Skeletal muscle satellite cell (primary cell): Measurements from ENCODE around the gene CNPPD1. TPM values are rescaled to one million over a fixed set of nuclear protein-coding genes. Genes with fewer than 3 reads are reported as not detected.

ENCODE experiments used
- H3K27me3 ChIP-seq: 2 replicates; pipeline ENCODE4 v1.7.0; 2013; ENCODE audit warnings: low read length; ENCODE audit not compliant: control insufficient read depth, insufficient read depth
- H3K36me3 ChIP-seq: 2 replicates; pipeline ENCODE4 v1.7.0; 2013; ENCODE audit warnings: mild to moderate bottlenecking, control low read depth, low read length; ENCODE audit not compliant: insufficient read depth
- H3K4me1 ChIP-seq: 2 replicates; pipeline ENCODE4 v1.7.0; 2013; ENCODE audit warnings: low read length; ENCODE audit not compliant: control insufficient read depth, insufficient read depth
- H3K4me2 ChIP-seq: 2 replicates; pipeline ENCODE4 v1.7.0; 2013; ENCODE audit warnings: mild to moderate bottlenecking, low read length
- H3K4me3 ChIP-seq: 2 replicates; pipeline ENCODE4 v1.7.0; 2013; ENCODE audit warnings: low read length
- H3K9ac ChIP-seq: 2 replicates; pipeline ENCODE4 v1.7.0; 2013; ENCODE audit warnings: mild to moderate bottlenecking, low read depth, low read length, moderate library complexity
- H3K9me3 ChIP-seq: replicated peaks from 2 replicates; pipeline ENCODE4 v1.7.0; 2013; ENCODE audit warnings: mild to moderate bottlenecking, control low read depth, low read length
- total RNA-seq: library from RNA; depleted of rRNA; stranded (reverse); fragments of >200 nt; gene quantifications from 2 replicates; pipeline ENCODE4 v1.2.3, GENCODE V29; 2012; rRNA removed

The CNPPD1 gene
- total RNA-seq, result 15.0 and 18.1 TPM in 2 replicates

GRCh38 chr2:219176818-219177551, at the start of gene CNPPD1:
TSS of gene CNPPD1 (minus strand) at chr2:219176925. CDS start at chr2:219176828, 97 bp downstream.
- Histone ChIP-seq H3K4me3 (peak within 1 kb of the TSS; percentile 81), H3K9me3 (no peaks in the 10 kb centered on the region), H3K4me2 (peak within 1 kb of the TSS; percentile 89), H3K27me3 (no peaks in the 10 kb centered on the region), H3K36me3 (peaks cover 46% of the 10 kb centered on the region), H3K4me1 (peaks cover 22% of the 10 kb centered on the region), H3K9ac (peak within 1 kb of the TSS; percentile 88)

GRCh38 chr2:219225350-219225749, 48.6 kb upstream of the CNPPD1 start:
- Histone ChIP-seq H3K9ac (no peak overlapping the region), H3K4me2 (no peak overlapping the region), H3K27me3 (no peaks in the 10 kb centered on the region), H3K9me3 (no peaks in the 10 kb centered on the region), H3K36me3 (peaks cover 58% of the 10 kb centered on the region), H3K4me1 (peaks cover 14% of the 10 kb centered on the region), H3K4me3 (no peak overlapping the region)

GRCh38 chr2:219223831-219224610, 47.3 kb upstream of the CNPPD1 start:
- Histone ChIP-seq H3K9me3 (no peaks in the 10 kb centered on the region), H3K4me2 (no peak overlapping the region), H3K4me1 (peaks cover 20% of the 10 kb centered on the region), H3K9ac (no peak overlapping the region), H3K27me3 (no peaks in the 10 kb centered on the region), H3K36me3 (peaks cover 65% of the 10 kb centered on the region), H3K4me3 (no peak overlapping the region)

GRCh38 chr2:219221957-219222518, 45.3 kb upstream of the CNPPD1 start:
- H3K4me3 ChIP-seq, result no peak overlapping the region
- H3K4me2 ChIP-seq, result no peak overlapping the region
- H3K9ac ChIP-seq, result no peak overlapping the region
- H3K9me3 ChIP-seq, result no peaks in the 10 kb centered on the region
- peaks cover 65% of the 10 kb centered on the region for H3K36me3 ChIP-seq
- H3K27me3 ChIP-seq, result no peaks in the 10 kb centered on the region
- peaks cover 25% of the 10 kb centered on the region for H3K4me1 ChIP-seq

- no peaks in the 10 kb centered on the region for H3K27me3 ChIP-seq
- no peak overlapping the region for H3K4me2 ChIP-seq
- H3K4me1 ChIP-seq, result peaks cover 31% of the 10 kb centered on the region
- H3K4me3 ChIP-seq, result no peak overlapping the region
- H3K36me3 ChIP-seq, result peaks cover 62% of the 10 kb centered on the region
- no peaks in the 10 kb centered on the region for H3K9me3 ChIP-seq
- H3K9ac ChIP-seq, result no peak overlapping the region
Measured at GRCh38 chr2:219220652-219221402, 44.1 kb upstream of the CNPPD1 start.

- Histone ChIP-seq H3K36me3 (peaks cover 54% of the 10 kb centered on the region), H3K27me3 (no peaks in the 10 kb centered on the region), H3K4me3 (no peak overlapping the region), H3K4me2 (peak overlapping the region; percentile 93), H3K9me3 (no peaks in the 10 kb centered on the region), H3K9ac (peak overlapping the region; percentile 71), H3K4me1 (peaks cover 31% of the 10 kb centered on the region)
Measured at GRCh38 chr2:219219784-219220532, 43.2 kb upstream of the CNPPD1 start.

- Histone ChIP-seq H3K27me3 (no peaks in the 10 kb centered on the region), H3K4me1 (peaks cover 31% of the 10 kb centered on the region), H3K9ac (peak within 1 kb of the TSS; percentile 71), H3K4me2 (peak within 1 kb of the TSS; percentile 93), H3K4me3 (peak within 1 kb of the TSS; percentile 71), H3K9me3 (no peaks in the 10 kb centered on the region), H3K36me3 (peaks cover 53% of the 10 kb centered on the region)
Measured at GRCh38 chr2:219218732-219219701, 42.3 kb upstream of the CNPPD1 start, which contains the start of gene ABCB6. TSS of gene ABCB6 (minus strand) at chr2:219218958. CDS start at chr2:219218673, 285 bp downstream.

GRCh38 chr2:219218217-219218731, 41.5 kb upstream of the CNPPD1 start:
- peaks cover 53% of the 10 kb centered on the region for H3K36me3 ChIP-seq

GRCh38 chr2:219216535-219216915, 39.8 kb upstream of the CNPPD1 start:
- Histone ChIP-seq H3K27me3 (no peaks in the 10 kb centered on the region), H3K9ac (no peak overlapping the region), H3K36me3 (peaks cover 52% of the 10 kb centered on the region), H3K4me3 (no peak overlapping the region), H3K4me1 (peaks cover 31% of the 10 kb centered on the region), H3K9me3 (no peaks in the 10 kb centered on the region), H3K4me2 (no peak overlapping the region)

More at GRCh38 chr2:219218217-219218731, 41.5 kb upstream of the CNPPD1 start:
- no peaks in the 10 kb centered on the region for H3K9me3 ChIP-seq
- peak overlapping the region; percentile 93 for H3K4me2 ChIP-seq
- H3K27me3 ChIP-seq, result no peaks in the 10 kb centered on the region
- H3K9ac ChIP-seq, result peak overlapping the region; percentile 71
- H3K4me1 ChIP-seq, result peaks cover 31% of the 10 kb centered on the region
- H3K4me3 ChIP-seq, result peak overlapping the region; percentile 71
